LoVo (cell line): ENCODE data around the gene FGF14.

ENCODE experiments used
- DNase-seq: peaks from one replicate; pipeline ENCODE4 v3.0.0-alpha.2; 2016; ENCODE audit warnings: low spot score

The FGF14 gene

DNA sequence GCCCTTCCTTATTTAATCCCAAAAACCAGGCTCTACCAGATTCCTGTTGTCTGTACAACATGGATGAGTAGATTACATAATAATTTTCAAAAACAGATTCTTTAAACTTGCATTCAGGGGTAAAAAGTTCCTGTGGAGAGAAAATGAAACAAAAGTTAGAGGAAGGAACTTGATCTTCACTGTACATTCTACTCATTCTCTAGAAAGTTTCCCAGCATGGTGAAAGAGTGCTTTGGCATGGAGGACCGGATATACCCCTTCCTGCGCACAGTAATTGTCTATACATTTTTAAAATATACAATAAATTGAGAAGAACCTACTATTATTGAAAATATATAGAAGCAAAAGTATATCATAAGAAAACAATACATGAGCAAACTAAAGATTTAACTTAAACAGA lies 675.2 kb downstream of the FGF14 start:
- no peak for DNase-seq

DNA sequence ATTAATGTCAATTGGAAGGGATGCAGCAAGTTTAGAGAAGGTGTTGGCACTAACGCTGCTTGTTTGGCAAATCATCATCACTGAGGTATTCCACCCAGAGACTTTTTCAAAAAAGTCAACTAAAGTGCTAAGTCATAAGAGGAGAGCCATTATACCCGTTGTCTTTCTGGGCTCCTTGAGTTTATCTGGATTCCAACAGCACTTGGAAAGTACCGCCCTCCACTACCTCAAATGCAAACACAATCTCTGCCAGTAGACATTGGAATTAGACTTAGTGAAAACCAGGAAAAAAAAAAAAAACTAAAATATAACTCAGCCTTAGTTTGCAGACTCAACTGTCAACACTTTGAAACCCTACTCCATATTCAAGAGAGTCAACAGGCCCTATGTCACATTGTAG lies 683.4 kb downstream of the FGF14 start:
- no peak for DNase-seq

DNA sequence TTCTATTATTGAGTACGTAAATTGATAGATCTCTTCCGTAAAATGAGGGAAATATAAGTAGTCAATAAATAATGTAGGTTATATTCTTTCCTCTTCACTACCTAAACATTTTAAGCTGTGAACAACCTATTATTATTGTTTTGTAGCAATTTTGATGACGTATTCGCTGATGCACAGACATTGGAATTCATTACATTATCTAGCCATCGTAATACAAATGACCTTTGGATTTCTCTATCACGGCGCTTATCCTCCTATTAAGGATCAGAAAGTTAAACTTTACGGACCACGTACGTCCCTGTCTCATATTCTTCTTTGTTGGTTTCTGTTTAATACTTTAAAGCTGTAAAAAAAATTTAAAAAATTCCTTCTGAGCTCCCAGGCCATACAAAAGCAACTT lies 684.5 kb downstream of the FGF14 start:
- DNase-seq: no peak

DNA sequence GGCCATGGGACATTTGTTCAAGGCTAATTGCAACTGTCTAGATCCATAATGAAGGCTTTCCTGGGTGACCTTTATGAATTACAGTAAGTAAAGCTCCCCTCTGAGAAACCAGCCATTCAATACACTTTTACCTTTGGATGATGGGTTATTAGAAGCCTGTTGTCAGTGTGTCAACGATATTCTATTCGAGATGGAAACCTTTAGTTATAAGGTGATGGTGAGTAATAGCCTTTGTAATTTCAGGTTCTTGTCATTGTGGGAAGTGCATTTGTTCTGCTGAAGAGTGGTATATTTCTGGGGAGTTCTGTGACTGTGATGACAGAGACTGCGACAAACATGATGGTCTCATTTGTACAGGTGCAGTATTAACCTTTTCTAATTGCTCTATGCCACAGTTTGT lies 687.7 kb downstream of the FGF14 start:
- no peak for DNase-seq

DNA sequence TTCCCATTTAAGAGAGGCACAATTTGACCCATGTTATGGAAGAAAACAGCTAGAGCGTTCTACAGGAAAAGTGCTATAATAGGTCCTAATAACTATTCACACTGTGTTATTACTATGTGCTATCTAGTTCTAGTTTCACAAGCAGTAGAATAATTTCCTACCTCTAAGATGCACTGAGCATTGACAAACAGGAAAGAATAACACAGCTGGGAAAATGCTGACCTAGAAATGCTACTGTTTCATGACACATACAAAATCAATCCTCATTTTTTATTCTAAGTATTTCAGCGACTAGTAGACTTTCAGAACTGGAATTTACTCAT lies 689.9 kb downstream of the FGF14 start:
- DNase-seq: no peak

DNA sequence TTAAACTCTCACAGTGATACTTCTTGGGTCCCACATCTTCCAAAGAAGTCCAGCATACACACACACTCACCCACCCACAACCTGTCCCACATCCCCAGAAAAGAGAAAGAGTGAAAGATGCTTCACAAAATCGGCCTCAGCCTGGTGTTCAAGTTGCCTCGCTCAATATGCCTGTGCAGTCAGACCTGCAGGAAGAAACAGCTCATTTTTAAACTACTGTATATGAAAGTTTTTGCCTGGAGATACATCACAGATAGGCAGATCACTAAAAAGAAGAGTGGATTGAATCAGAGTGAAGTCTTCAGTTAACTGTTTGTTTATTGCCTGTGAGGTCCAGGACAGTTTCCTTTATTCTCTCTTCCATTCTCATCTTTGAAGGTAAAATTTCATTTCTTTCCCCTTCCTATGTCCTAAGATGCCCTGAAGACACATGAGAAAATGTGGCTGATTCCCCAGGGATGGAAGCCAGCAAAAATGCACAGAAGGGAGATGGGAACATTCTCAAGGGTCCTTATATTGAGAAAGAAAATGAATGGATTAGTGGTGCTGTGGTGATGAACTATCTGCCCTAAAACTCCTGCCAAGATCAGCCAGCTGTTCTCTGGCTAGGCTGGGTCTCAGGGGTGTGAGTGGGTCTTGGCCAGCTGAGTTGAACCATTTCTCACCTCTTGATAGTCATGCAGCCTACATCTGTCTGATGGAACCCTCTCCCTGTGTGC lies 690.4 kb downstream of the FGF14 start:
- no peak for DNase-seq

DNA sequence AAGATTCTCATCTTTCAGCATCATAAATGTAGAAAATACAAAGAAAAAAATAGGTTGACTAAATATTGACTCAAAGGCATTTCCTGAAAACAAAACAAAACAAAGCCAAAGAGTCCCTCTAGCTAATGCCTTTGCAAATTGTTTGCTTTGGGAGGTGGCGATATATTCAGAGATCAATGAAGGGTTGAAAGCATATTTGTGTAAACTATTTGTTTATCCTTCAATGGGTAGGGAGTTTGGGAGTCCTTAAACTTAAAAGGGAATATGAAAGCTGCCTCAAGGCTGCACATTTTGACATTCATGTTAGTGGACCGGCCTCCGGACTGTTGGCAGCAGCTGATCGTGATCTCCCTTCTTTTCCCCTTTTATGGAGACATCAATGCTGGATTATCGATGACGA lies 691.9 kb downstream of the FGF14 start:
- DNase-seq: no peak

DNA sequence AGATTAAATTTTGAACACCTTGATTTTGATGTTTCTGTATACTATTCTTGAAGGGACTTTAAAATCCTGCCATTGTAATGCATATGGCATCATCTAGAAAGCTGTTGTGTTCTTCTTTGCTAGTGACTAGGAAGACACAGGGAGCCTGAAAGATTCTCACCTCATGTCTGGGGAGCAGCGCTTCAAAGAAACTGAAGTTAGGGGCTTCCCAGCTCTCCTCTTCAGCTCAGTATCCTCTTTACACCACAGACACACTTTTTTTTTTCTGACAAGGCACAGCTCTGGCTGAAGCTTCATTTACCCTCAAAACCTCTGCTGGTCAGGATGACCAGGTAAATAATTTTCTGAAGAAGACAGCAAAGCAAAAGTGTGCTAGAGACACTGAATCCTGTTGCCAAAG lies 693.7 kb downstream of the FGF14 start:
- DNase-seq: no peak

DNA sequence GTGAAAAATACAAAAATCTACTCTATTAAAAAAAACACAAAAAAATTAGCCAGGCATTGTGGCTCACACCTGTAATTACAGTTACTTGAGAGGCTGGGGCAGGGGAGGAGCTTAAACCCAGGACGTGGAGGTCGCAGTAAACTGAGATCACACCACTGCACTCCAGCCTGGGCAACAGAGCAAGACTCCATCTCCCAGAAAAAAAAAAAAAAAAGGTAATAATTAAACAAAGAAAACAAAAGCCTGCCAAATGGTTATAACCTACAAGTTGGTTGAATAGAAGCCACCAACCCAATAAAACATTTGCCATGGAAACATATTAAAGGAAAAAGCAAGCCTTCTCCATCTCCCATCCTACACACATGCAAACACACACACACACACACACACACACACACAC lies 694.2 kb downstream of the FGF14 start:
- no peak for DNase-seq

DNA sequence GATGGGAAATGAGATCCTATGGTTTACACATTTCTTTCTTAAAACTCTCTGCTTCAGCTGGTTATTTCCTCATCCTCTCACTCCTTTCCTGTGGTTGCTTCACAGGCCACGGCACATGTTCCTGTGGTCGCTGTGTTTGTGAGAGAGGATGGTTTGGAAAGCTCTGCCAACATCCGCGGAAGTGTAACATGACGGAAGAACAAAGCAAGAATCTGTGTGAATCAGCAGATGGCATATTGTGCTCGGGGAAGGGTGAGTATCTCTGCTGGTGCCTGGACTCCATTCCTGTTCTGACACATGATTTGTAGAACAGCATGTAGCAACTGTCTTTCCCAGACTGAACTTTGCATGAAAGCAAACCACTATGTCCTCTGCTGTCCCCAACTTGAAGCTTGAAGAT lies 695.2 kb downstream of the FGF14 start:
- no peak for DNase-seq

DNA sequence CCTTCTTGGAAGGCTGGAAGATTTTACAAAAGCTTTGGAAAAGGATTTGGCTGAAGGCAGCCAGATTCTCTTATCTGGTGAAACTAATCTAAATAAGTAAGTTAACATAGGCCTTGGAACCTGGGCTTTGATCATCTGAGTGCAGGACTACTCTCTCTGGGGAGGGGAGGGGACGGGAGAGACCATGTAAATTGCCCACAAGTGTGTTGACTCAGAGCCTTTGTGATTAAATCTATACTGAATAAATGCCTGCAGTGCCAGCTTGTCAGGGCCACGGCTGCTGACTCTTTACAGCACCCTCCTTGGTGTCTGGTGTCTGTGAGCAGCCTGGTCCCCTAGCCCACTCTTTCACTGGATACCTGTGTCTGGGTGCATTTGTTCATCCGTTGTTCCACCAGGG lies 698.0 kb downstream of the FGF14 start:
- DNase-seq: no peak

DNA sequence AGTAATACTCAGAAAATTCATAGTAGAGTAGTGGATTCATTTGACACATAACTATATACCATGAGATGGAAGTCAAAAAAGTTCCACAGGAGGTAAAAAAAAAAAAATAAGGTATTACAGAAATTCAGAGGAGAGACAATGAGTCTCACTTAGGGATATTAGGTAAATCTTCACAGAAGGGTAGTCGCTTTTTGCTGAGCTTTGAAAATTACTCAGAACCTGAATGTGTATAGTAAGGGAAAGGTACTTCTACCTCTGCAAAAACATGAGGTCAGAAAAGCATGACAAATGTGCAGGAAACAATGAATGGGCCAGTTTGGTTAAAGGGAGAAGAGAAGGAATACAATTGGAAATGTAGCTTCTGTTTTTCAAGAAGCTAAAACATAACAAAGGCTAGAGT lies 698.8 kb downstream of the FGF14 start:
- DNase-seq: no peak

DNA sequence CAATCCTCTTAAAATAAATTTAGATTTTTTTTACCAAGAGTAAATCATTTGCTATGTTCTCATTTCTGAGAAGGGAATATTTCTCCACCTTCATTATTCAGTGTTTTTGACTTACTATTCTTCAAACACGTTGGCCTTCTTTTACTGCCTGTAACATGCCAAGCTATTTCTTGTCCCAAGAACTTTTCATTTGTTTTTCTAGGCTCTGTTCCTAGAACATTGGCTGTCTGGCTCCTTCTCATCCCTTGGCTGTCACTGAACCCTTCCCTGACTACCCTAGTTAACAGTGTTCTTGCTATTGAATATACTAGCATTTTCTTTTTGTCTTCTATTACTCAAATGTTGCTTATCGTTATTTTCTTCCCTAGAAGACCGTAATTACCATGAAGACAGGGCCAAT lies 701.2 kb downstream of the FGF14 start:
- DNase-seq: no peak

DNA sequence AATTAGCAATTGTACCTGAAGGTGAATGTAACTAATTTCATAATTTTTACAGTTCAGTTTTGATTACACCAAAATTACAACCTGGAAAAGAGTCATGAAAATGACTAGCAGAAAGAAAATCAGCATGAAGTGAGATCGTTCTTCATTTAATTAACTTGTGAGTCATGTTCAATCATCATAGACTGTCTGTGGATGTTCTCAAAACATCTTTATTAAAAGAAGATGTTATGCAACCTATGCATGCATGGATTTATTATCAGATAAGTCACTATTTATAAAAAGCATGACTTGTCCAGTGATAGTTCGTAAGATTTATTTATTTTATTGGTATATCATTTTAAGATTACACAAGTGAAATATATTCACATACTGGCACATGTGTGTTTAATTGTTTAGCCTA lies 703.4 kb downstream of the FGF14 start:
- DNase-seq: no peak

DNA sequence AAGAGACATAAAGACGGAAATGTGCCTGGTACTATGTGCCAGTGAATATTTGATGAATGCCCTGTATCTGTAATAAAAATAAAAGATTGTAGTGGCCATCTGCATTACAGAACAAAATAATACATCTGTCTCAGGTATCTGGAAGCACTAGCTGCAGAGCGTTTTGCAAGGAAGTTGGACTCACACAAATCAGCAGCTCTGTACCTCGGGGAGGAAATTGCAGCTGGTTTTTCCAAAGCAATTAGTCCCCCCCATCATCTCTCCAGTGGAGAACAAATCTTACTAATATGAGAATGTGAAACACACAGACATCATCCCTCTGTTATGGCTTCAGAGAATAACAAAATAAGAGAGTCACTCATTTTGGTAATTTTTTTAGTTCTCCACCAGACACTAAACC lies 704.1 kb downstream of the FGF14 start:
- no peak for DNase-seq

DNA sequence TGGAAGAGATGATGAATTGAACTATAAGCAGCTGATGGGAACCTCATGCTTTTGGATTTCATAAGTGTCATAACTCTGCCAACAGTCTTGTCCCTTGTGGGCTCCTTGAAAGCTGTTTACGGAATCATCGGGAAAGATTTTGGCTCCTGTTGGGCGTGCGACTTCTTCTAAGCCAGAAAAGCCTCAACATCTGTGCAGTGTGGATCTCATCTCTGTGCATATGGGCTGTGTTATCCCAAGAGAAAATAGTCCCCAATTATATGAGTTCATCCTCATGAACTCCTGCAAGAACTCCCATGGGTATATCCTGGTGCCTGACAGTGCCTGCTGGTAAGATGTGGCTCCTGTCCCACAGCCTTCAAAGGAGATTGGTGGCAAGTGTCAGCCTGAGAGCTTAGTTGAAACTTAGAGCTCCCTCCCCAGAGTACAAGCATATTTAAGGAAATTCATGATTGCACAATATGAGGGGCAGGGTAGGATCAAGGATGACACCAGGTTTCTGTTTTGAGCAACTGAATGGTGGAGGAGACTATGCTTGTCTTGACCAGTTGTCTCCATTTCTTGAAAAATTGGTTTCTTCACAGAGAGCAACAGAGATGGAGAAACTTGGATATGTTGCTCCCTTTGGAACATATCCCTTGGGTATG lies 705.9 kb downstream of the FGF14 start:
- no peak for DNase-seq

DNA sequence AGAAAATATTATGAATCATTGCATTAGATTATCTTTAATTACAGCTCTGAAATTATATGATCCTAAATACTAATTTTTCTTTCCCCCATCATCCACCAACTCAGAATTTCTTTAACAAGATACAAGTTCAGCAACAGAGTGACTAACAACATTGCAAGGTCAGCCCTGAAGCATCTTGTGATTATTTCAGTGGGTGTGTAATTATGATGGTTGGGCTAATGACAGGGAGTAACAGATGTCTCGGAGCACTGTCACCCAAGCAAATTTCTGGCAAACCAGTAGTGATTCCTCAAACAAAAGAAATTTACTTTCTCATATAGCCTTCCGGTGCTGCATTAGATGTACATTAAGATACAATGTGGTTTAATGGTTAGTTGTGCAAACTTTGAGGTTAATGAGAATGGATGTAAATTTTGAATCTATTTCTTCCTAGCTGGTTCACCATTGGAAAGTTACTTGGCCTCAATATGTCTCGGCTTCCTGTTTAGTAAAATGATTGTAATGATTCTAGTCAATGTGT lies 710.4 kb downstream of the FGF14 start:
- no peak for DNase-seq

DNA sequence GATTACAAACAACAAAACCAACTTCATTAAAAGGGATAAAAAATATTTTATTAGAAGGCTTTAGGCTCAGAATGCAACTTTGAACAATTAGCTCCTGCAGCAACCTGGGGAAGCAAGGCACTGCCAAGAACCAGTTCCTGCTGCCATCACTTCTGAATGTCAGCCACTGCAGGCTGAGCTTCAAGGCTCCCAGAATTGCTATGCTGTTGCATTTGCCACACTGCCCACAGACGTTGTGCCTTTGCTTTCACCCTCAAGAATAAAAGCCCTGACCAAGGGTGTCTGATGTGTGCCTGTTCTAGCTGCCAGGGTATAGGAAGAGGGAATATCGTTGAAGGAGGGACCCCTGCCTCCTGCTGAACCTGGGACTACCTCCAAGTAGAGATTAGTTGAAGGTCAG lies 711.0 kb downstream of the FGF14 start:
- DNase-seq: no peak

DNA sequence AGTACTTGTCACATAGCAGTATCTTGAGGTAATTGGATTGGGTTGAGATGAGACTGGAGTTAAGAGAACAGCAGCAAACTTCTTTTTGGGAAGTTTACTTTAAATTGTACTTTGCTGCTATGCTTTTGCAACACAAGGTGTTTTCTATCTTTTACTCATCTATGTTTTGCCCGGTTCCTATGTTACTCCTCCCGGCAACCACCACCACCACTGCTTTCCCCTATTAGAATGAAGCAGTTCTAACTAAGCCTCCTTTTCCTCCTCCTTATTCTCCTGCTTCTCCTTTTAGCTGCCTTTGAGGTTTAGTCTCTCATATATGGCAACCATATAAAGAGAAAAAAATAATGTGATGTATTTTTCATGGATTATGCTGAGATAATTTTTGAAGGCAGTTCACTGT lies 715.8 kb downstream of the FGF14 start:
- DNase-seq: no peak

DNA sequence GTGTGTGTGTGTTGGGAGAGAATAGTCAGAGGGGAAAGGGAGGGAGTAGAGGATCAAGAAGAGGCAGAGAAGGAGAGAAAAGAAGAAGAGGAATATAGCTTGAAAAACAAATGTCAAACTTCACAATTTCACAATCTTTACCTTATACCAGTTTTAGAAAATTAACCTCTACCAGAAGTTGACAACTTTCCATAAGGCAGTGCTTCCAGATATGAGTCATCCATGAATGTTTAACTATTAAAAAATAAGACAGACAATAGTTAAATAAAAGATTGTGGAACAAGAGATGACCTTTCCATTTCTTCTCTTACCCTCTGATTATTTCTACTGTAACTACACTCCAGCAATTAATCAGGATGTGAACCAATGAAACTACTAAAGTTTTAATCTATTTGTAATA lies 720.0 kb downstream of the FGF14 start:
- DNase-seq: no peak

DNA sequence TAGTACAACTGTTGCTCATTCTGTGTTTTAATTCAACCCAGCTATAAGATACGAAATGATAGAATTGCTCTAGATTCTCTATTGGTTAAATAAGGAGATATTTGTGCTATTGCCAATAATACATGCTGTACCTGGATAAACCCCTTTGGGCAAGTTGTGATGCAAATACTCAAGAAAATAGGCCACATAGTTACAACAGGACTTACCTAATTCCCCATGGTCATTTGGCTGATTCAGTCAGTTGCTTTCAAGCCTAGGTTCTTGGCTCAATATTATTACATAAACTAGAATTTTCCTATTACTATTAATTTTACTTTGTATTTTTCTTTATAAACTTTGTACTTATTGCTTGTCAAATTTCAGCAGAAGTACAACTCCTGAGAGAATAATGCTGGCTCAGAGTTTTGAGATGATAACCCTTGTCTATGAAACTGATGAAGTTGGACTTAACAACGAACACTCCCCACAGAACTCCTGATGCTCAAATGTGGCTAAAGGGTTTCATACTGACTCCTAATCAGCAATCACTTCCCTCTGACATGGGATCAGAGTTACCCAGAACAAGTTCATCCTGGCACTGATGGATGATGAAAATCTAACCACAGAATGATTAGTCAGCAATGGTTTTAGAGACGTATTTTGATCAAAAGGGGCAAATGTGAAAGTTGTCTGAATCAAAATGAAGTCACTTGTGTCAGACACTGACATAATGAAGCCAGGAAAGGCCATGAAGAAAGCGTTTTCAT lies 728.3 kb downstream of the FGF14 start:
- no peak for DNase-seq

DNA sequence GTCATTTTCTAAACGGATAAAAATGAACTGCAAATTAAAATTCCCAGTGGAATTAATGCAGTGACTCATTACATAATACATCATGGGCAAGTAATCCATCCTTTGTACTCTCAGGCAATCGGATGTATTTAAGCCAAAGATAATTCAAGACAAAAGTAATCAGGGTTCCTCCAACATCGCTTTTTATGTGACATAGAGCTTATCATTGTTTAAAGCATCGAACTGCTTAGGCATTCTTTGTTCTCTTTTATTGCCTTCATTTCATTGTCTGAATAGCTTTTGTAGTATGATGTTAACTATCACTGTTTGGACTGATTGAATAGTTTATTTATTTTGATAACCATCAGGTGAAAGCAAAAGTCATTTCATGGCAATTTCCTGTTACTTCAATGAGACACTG lies 740.0 kb downstream of the FGF14 start:
- DNase-seq: no peak
